Gastrocnemius medialis (tissue), 4 donors: ENCODE measurements around the gene OR2M4. TPM values are rescaled to one million over a fixed set of nuclear protein-coding genes. Genes with fewer than 3 reads are reported as not detected.

ENCODE experiments used
- ATAC-seq, 2 donors: fragments of 150-250 bp; one replicate each; pipeline ENCODE4 v1.9.1; 2016
- DNase-seq, 2 donors: peaks; one replicate each; pipeline ENCODE4 v3.0.0-alpha.2; 2019
- H3K27ac ChIP-seq, 4 donors: fragments of 200-600 bp; sonication (generic); 1 replicate in 1 of 4; 2 replicates in 3 of 4; pipeline ENCODE4 v1.5.1; 2016 to 2018; ENCODE audit warnings: mild to moderate bottlenecking in 2 of 4, moderate library complexity in 1 of 4
- H3K27me3 ChIP-seq, 3 donors: fragments of 200-600 bp; sonication (generic) in 2 of 3; 1 replicate in 1 of 3; 2 replicates in 2 of 3; pipeline versions ENCODE4 v1.5.1 to v1.6.0; 2016 to 2019; ENCODE audit warnings: mild to moderate bottlenecking in 1 of 3, moderate library complexity in 1 of 3
- H3K36me3 ChIP-seq, 2 donors: fragments of 200-600 bp; sonication (generic) in 1 of 2; one replicate each; pipeline ENCODE4 v1.5.1; 2017 to 2018
- H3K4me1 ChIP-seq, 2 donors: fragments of 200-600 bp; sonication (generic) in 1 of 2; one replicate each; pipeline ENCODE4 v1.5.1; 2016 to 2017; ENCODE audit warnings: mild to moderate bottlenecking in 2 of 2
- H3K4me3 ChIP-seq, 4 donors: fragments of 200-600 bp; sonication (generic) in 3 of 4; 1 replicate in 1 of 4; 2 replicates in 3 of 4; pipeline ENCODE4 v1.5.1; 2016 to 2019; ENCODE audit warnings: mild to moderate bottlenecking in 2 of 4
- H3K9me3 ChIP-seq, 3 donors: fragments of 200-600 bp; sonication (generic) in 2 of 3; 1 replicate in 1 of 3; 2 replicates in 2 of 3; pipeline ENCODE4 v1.5.1; 2016 to 2019
- CTCF ChIP-seq, 5 experiments: fragments of 450-650 bp in 3 of 5; fragments of 200-600 bp in 2 of 5; sonication (generic) in 2 of 5; IDR thresholded peaks in 4 of 5; conservative IDR thresholded peaks in 1 of 5; 1 replicate in 4 of 5; 2 replicates in 1 of 5; pipeline ENCODE4 v1.5.1; 2016 to 2019; ENCODE audit warnings: antibody characterized with exemption in 5 of 5, mild to moderate bottlenecking in 3 of 5, moderate library complexity in 3 of 5
- POLR2A ChIP-seq, 2 donors: fragments of 450-650 bp; IDR thresholded peaks; one replicate each; pipeline ENCODE4 v1.6.1; 2017; ENCODE audit warnings: antibody characterized with exemption in 2 of 2, mild to moderate bottlenecking in 2 of 2, moderate library complexity in 2 of 2
- in situ Hi-C, 4 donors: fragments of 200-750 bp; cut with MboI; loops; one replicate each; pipeline versions ENCODE4 v1.15.0 to v1.8.0; 2017; ENCODE audit warnings: low sequenced_read_pairs in 4 of 4
- intact Hi-C: fragments of 100-400 bp; cut with DNase I; formaldehyde crosslinking; loops from one replicate; pipeline ENCODE4 v1.15.1; 2023; ENCODE audit warnings: low total_unique reads
- total RNA-seq, 4 donors: library from RNA; depleted of rRNA; stranded (reverse); fragments of >200 nt; gene quantifications; one replicate each; pipeline versions ENCODE4 v1.1.0 to v1.2.3, GENCODE V29; 2016

Gene OR2M4
- total RNA-seq, 4 donors from 2014 or later: not detected

DNA sequence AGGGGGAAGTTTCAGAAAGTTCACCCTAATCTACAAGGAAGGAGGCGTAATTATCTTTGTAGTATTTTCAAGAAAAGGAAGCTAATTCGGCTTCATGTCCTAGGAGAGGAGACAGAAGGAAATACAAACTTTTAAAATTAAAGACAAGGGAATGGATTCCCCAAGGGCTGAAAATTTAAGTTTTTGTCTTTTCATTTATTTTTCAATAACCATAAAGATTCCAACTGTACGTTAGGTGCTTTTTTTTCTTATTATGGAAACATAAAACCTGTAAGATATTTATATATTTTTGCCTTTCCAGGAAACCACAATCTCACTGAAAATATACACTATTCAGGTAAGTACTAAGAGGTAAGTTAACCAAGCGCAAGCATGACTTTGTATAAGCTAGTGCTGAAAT lies 34.3 kb upstream of the OR2M4 start, which contains the start of gene OR2M3:
TSS of gene OR2M3 (plus strand) at position 301 of the 400 bp plus-strand sequence. CDS start 5,803 bp downstream, outside the sequence.
- DNase-seq (no peak), ATAC-seq (no peak)
- in situ Hi-C loops: no loop called here
- H3K27ac ChIP-seq: no peak within 1 kb of the TSS
- H3K27me3 ChIP-seq: no peaks in the 10 kb centered on the region
- no peaks in the 10 kb centered on the region for H3K36me3 ChIP-seq
- no peaks in the 10 kb centered on the region for H3K9me3 ChIP-seq
- no peaks in the 10 kb centered on the region for H3K4me1 ChIP-seq
- no peak within 1 kb of the TSS for H3K4me3 ChIP-seq
- intact Hi-C loops: no loop called here
- TF ChIP-seq CTCF (IDR thresholded peaks at IDR 0.05 in 4 of 5, conservative IDR thresholded peaks at IDR 0.05 in 1 of 5) (no peak), POLR2A (IDR thresholded peaks at IDR 0.05) (no peak)

GRCh38 chr1:248215880-248216279 lies 15.3 kb upstream of the OR2M4 start:
- intact Hi-C loops: no loop called here

DNA sequence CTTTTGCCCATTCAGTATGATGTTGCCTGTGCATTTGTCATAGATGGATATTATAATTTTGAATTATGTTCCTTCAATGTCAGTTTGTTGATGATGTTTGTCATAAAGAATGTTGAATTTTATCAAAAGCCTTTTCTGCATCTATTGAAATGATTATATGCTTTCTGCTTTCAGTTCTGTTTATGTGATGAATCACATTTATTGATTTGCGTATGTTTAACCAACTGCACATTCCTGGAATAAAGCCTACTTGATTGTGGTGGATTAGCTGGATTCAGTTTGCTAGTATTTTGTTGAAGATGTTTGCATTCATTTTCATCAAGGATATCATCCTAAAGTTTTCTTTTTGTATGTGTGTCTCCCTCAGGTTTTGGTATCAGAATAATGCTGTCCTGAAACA lies 5.7 kb upstream of the OR2M4 start:
- TF ChIP-seq POLR2A (IDR thresholded peaks at IDR 0.05) (no peak), CTCF (IDR thresholded peaks at IDR 0.05 in 4 of 5, conservative IDR thresholded peaks at IDR 0.05 in 1 of 5) (no peak)
- H3K36me3 ChIP-seq: no peaks in the 10 kb centered on the region
- H3K27me3 ChIP-seq: no peaks in the 10 kb centered on the region
- intact Hi-C loops (no loop called here), in situ Hi-C loops (no loop called here)
- no peaks in the 10 kb centered on the region for H3K4me1 ChIP-seq
- DNase-seq (no peak), ATAC-seq (no peak)
- no peak overlapping the region for H3K4me3 ChIP-seq
- no peak overlapping the region for H3K27ac ChIP-seq
- no peaks in the 10 kb centered on the region for H3K9me3 ChIP-seq

More at GRCh38 chr1:248215880-248216279, 15.3 kb upstream of the OR2M4 start:
- Histone ChIP-seq H3K36me3 (no peaks in the 10 kb centered on the region), H3K4me1 (no peaks in the 10 kb centered on the region), H3K9me3 (no peaks in the 10 kb centered on the region), H3K27me3 (no peaks in the 10 kb centered on the region), H3K4me3 (no peak overlapping the region), H3K27ac (no peak overlapping the region)
- DNase-seq (no peak), ATAC-seq (no peak)
- TF ChIP-seq POLR2A (IDR thresholded peaks at IDR 0.05) (no peak), CTCF (IDR thresholded peaks at IDR 0.05 in 4 of 5, conservative IDR thresholded peaks at IDR 0.05 in 1 of 5) (no peak)
- in situ Hi-C loops: no loop called here

DNA sequence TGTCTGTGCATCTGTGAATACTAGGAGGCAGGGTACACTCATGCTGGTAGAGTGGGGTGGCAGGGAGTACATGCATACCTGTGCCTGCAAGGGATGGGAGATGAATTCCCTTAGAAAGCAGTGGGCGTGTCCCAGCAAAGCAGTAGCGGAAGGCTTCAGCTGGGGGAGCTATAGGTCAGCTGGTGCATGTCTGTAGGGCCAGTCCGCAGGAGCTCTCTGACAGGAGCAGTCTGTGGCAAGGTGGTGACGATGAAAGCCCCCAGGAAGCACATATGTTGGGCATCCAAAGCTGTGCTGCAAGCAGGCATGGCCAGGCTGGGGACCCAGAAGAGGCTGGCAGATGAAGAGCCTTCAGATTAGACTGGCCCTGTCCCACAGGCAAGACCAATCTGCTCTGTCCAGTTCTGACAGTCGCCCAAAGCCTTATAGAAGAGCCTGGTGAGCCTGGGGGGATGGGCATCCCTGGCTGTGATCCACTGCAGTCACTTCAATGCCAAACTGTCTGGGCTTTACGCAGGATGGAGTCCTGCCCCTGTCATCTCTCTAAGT lies 1.8 kb upstream of the OR2M4 start:
- intact Hi-C loops: no loop called here
- no peaks in the 10 kb centered on the region for H3K4me1 ChIP-seq
- in situ Hi-C loops: no loop called here
- H3K9me3 ChIP-seq: no peaks in the 10 kb centered on the region
- no peaks in the 10 kb centered on the region for H3K36me3 ChIP-seq
- no peak overlapping the region for H3K4me3 ChIP-seq
- no peaks in the 10 kb centered on the region for H3K27me3 ChIP-seq
- DNase-seq (no peak), ATAC-seq (no peak)
- TF ChIP-seq CTCF (IDR thresholded peaks at IDR 0.05 in 4 of 5, conservative IDR thresholded peaks at IDR 0.05 in 1 of 5) (no peak), POLR2A (IDR thresholded peaks at IDR 0.05) (no peak)
- no peak overlapping the region for H3K27ac ChIP-seq

DNA sequence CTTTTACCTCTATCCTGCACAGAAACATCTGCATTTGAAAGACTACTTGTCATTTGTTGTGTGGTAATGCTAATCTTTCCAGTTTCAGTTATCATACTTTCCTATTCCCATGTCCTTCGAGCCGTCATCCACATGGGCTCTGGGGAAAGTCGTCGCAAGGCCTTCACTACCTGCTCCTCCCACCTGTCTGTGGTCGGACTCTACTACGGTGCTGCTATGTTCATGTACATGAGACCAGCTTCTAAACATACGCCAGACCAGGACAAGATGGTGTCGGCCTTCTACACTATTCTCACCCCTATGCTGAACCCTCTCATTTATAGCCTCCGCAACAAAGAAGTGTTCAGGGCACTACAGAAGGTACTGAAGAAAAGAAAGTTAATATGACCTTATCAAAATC lies 8.3 kb downstream of the OR2M4 start:
- in situ Hi-C loops (no loop called here), intact Hi-C loops (no loop called here)
- no peak overlapping the region for H3K4me3 ChIP-seq
- H3K27me3 ChIP-seq: no peaks in the 10 kb centered on the region
- H3K27ac ChIP-seq: no peak overlapping the region
- DNase-seq (no peak), ATAC-seq (no peak)
- no peaks in the 10 kb centered on the region for H3K36me3 ChIP-seq
- TF ChIP-seq CTCF (IDR thresholded peaks at IDR 0.05 in 4 of 5, conservative IDR thresholded peaks at IDR 0.05 in 1 of 5): no peak
- TF ChIP-seq POLR2A (IDR thresholded peaks at IDR 0.05): no peak
- H3K4me1 ChIP-seq: no peaks in the 10 kb centered on the region
- H3K9me3 ChIP-seq: no peaks in the 10 kb centered on the region
